ENCODE data around the gene ADTRP. TPM values are rescaled to one million over a fixed set of nuclear protein-coding genes. Genes with fewer than 3 reads are reported as not detected.

The ADTRP gene
- total RNA-seq, 3 donors from 2014 or later, result 0.48 to 2.9 (median 2.6) TPM

DNA sequence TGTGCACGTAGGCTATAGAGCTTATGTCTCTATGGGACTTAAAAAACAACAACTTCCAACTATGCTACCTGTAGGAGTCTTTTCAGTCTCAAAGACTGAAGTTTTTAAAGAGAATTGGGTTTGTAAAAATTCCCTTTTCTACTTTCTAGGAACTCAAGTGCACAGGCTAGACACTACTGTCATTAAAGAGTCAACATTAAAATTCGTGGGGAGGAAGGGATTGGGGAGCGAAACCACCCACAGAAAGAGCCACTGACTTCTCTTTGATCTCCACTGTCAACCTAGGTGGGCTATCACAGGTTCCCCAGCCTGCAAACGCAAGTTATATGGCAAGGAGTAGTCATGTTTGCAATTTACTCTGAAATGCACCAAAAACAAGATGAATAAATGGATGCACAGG is 37.7 kb downstream of the ADTRP start:
- Histone ChIP-seq H3K27ac (no peak overlapping the region), H3K36me3 (no peaks in the 10 kb centered on the region), H3K4me3 (no peak overlapping the region), H3K9me3 (no peaks in the 10 kb centered on the region), H3K27me3 (peaks cover 0 to 10% of the 10 kb centered on the region in 2 donors), H3K4me1 (no peaks in the 10 kb centered on the region)
- no peak for DNase-seq (ENCODE audit: low spot score in 2 of 2)
- TF ChIP-seq, protein P1, sequence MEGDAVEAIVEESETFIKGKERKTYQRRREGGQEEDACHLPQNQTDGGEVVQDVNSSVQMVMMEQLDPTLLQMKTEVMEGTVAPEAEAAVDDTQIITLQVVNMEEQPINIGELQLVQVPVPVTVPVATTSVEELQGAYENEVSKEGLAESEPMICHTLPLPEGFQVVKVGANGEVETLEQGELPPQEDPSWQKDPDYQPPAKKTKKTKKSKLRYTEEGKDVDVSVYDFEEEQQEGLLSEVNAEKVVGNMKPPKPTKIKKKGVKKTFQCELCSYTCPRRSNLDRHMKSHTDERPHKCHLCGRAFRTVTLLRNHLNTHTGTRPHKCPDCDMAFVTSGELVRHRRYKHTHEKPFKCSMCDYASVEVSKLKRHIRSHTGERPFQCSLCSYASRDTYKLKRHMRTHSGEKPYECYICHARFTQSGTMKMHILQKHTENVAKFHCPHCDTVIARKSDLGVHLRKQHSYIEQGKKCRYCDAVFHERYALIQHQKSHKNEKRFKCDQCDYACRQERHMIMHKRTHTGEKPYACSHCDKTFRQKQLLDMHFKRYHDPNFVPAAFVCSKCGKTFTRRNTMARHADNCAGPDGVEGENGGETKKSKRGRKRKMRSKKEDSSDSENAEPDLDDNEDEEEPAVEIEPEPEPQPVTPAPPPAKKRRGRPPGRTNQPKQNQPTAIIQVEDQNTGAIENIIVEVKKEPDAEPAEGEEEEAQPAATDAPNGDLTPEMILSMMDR (IDR thresholded peaks at IDR 0.05), result no peak
- TF ChIP-seq POLR2AphosphoS5 (IDR thresholded peaks at IDR 0.05) (no peak), POLR2A (IDR thresholded peaks at IDR 0.05) (no peak)
- intact Hi-C loops (cut with DNase I; ENCODE audit: low total_unique reads), result no loop called here

DNA sequence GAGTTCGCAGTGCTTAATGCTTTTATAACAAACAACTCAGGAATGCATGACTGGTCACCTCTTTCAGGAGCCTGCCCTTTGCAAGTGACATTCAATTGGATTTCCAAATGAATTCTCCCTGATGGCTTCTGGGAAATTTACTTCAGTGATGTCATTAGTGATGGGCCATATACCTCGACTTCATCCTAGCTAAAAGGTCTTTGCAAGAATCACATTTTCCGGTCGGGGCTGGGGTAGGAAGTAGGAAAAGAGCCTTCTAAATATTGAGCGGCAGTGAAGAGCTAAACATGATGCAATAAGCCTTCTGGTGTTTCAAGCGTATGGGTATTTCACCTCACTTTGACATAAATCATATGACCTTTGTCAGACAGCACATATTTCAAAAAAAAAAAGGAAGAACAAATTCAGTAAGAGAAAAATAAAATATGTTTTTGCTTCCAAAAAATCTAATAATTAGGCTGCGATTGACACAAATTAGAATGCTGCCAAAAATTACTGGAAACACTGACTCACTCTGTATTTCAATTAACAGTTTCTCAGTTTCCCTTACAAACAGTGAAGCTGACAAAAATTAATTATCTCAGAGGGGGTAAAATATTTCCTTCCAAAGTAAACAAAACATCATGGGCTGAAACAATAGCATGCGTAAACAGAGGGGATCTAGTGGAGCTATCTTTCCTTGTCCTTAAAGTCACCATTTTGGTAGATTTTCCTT is 39.8 kb downstream of the ADTRP start:
- Histone ChIP-seq H3K36me3 (no peaks in the 10 kb centered on the region), H3K27ac (no peak overlapping the region), H3K4me1 (no peaks in the 10 kb centered on the region), H3K27me3 (peaks cover 0 to 10% of the 10 kb centered on the region in 2 donors), H3K4me3 (no peak overlapping the region), H3K9me3 (no peaks in the 10 kb centered on the region)
- intact Hi-C loops (cut with DNase I; ENCODE audit: low total_unique reads), result no loop called here
- no peak for DNase-seq (ENCODE audit: low spot score in 2 of 2)
- no peak for TF ChIP-seq POLR2AphosphoS5 (IDR thresholded peaks at IDR 0.05)
- no peak for TF ChIP-seq POLR2A (IDR thresholded peaks at IDR 0.05)
- TF ChIP-seq, protein P1 (IDR thresholded peaks at IDR 0.05), result no peak

DNA sequence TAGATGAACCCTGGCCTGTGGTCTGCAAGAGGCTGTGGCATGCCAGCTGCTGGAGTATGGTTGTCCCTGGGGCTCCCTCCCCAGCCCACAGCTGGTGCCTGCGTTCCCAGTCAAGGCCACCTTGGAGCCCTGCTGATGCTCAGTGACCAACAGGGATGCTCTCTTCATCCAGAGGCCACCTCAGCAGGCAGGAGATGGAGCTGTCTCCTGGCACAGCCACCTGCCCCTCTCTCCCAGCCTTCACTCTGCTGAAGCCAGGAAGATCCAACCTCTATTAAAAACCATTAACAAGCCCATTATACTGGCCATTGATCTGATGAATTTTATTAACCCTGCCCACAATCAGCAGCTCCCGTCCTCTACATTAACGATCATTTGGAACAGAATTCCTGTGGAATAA is 40.4 kb downstream of the ADTRP start:
- DNase-seq (ENCODE audit: low spot score in 2 of 2), result no peak
- H3K27me3 ChIP-seq, result peaks cover 0 to 10% of the 10 kb centered on the region in 2 donors
- H3K9me3 ChIP-seq, result no peaks in the 10 kb centered on the region
- no peak overlapping the region for H3K4me3 ChIP-seq
- H3K27ac ChIP-seq, result no peak overlapping the region
- no peaks in the 10 kb centered on the region for H3K36me3 ChIP-seq
- H3K4me1 ChIP-seq, result no peaks in the 10 kb centered on the region
- intact Hi-C loops (cut with DNase I; ENCODE audit: low total_unique reads), result no loop called here
- no peak for TF ChIP-seq POLR2A (IDR thresholded peaks at IDR 0.05)
- TF ChIP-seq, protein P1 (IDR thresholded peaks at IDR 0.05), result no peak
- TF ChIP-seq POLR2AphosphoS5 (IDR thresholded peaks at IDR 0.05), result no peak

DNA sequence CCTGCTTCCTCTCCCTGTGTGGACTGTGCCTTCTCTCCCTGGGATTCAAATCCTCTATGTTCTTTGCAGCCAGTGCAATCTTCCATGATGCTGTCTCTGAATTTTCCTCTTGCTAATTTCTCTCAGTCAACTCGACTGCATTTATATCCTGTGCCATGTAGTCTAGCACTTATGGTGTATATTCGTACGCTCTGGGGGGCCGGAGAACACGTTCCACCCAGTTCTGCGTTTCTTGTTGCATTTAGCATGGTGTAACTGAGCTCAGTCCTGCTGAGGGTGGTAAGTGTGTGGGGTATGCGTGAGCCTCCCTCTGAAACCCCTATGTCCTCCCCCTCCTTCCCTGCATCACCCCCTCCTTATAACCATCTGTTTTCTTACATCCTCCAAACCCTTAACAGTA is 42.0 kb downstream of the ADTRP start:
- H3K4me3 ChIP-seq, result no peak overlapping the region
- TF ChIP-seq, protein P1 (IDR thresholded peaks at IDR 0.05), result no peak
- no peak for TF ChIP-seq POLR2AphosphoS5 (IDR thresholded peaks at IDR 0.05)
- no peak for TF ChIP-seq POLR2A (IDR thresholded peaks at IDR 0.05)
- peaks cover 0 to 10% of the 10 kb centered on the region in 2 donors for H3K27me3 ChIP-seq
- intact Hi-C loops (cut with DNase I; ENCODE audit: low total_unique reads), result no loop called here
- H3K27ac ChIP-seq, result no peak overlapping the region
- DNase-seq (ENCODE audit: low spot score in 2 of 2), result no peak
- H3K36me3 ChIP-seq, result no peaks in the 10 kb centered on the region
- H3K9me3 ChIP-seq, result no peaks in the 10 kb centered on the region
- no peaks in the 10 kb centered on the region for H3K4me1 ChIP-seq

DNA sequence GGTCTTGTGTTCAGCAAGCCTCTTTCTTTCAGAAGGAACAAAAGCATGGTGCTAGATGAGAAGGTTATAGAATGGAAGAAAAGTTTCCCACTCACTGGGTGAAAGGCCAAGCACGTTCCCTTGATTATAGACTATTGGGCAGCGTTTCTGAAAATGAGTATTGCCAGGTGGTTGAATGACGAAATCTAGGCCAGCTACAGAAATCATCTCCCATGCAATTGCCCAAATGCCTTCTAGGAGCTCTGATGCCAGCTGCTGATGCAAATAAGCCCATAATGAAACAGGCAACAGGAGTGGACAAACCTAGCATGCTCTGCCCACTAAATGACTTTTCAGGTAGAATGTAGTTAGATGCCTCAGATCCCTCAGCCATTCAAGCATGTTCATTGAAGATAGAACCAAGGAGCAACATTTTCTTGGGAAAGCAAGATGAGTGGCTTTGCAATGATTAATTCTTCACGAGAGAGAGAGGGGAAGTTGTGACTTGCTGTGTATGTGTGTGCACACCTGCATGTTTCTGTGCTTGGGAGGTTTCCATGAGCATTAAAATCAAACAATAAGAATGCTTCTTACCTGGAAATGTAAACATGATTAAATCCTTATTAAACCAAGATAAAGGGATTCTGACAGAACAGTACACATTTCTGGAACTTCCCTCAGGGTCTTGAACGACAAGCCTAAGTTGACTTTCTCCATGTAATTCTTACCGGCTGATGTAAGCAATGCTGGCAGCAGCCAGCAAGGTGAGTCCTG is 43.6 kb downstream of the ADTRP start:
- TF ChIP-seq, protein P1 (IDR thresholded peaks at IDR 0.05), result no peak
- no peak for TF ChIP-seq POLR2AphosphoS5 (IDR thresholded peaks at IDR 0.05)
- no peak for TF ChIP-seq POLR2A (IDR thresholded peaks at IDR 0.05)
- intact Hi-C loops (cut with DNase I; ENCODE audit: low total_unique reads), result no loop called here
- Histone ChIP-seq H3K9me3 (no peaks in the 10 kb centered on the region), H3K27me3 (peaks cover 0 to 10% of the 10 kb centered on the region in 2 donors), H3K4me3 (no peak overlapping the region), H3K4me1 (no peaks in the 10 kb centered on the region), H3K27ac (no peak overlapping the region), H3K36me3 (no peaks in the 10 kb centered on the region)
- no peak for DNase-seq (ENCODE audit: low spot score in 2 of 2)
